HepG2 (cell line): Measurements from ENCODE around the gene RNF168. TPM values are rescaled to one million over a fixed set of nuclear protein-coding genes. Genes with fewer than 3 reads are reported as not detected.

Experiments
- BCLAF1 ChIP-seq: fragments of 450-650 bp; IDR thresholded peaks from 2 replicates; pipeline ENCODE4 v1.6.1; 2017; ENCODE audit warnings: mild to moderate bottlenecking
- CHCHD3 ChIP-seq: sonication (generic); formaldehyde crosslinking; IDR thresholded peaks from 2 replicates; pipeline ENCODE4 v1.8.0; 2022; ENCODE audit warnings: mild to moderate bottlenecking, missing genetic modification reagents, moderate library complexity
- FOSL2 ChIP-seq: sonication (generic); formaldehyde crosslinking; IDR thresholded peaks from 2 replicates; pipeline ENCODE4 v1.4.0; 2020; ENCODE audit warnings: missing genetic modification reagents
- GATA4 ChIP-seq: sonication (generic); IDR thresholded peaks from 2 replicates; pipeline ENCODE4 v1.6.1; 2016; ENCODE audit warnings: antibody characterized with exemption, low read depth, borderline replicate concordance
- HNRNPL ChIP-seq: fragments of 200-400 bp; formaldehyde crosslinking; IDR thresholded peaks from 2 replicates; pipeline ENCODE4 v1.6.1; 2017; ENCODE audit warnings: mild to moderate bottlenecking, low read depth, low read length
- JUNB ChIP-seq: sonication (generic); formaldehyde crosslinking; IDR thresholded peaks from 2 replicates; pipeline ENCODE4 v1.8.0; 2022; ENCODE audit warnings: missing genetic modification reagents, mild to moderate bottlenecking, borderline replicate concordance
- MAZ ChIP-seq, 2 experiments: sonication (generic) in 1 of 2; formaldehyde crosslinking in 1 of 2; IDR thresholded peaks; 2 replicates each; pipeline versions ENCODE4 v1.5.0 to v1.6.1; 2012 to 2020; ENCODE audit warnings: low read depth in 2 of 2, mild to moderate bottlenecking in 2 of 2, borderline replicate concordance in 1 of 2, improper control_type of control experiment in 1 of 2, low read length in 1 of 2, missing genetic modification reagents in 1 of 2, moderate library complexity in 1 of 2
- NCOA5 ChIP-seq: sonication (generic); formaldehyde crosslinking; IDR thresholded peaks from 2 replicates; pipeline ENCODE4 v1.4.0; 2020; ENCODE audit warnings: missing genetic modification reagents
- NFATC3 ChIP-seq: sonication (generic); formaldehyde crosslinking; IDR thresholded peaks from 2 replicates; pipeline ENCODE4 v1.5.1; 2020; ENCODE audit warnings: mild to moderate bottlenecking, missing genetic modification reagents
- NFE2 ChIP-seq: sonication (generic); formaldehyde crosslinking; IDR thresholded peaks from 2 replicates; pipeline ENCODE4 v1.4.0; 2020; ENCODE audit warnings: missing genetic modification reagents
- PAF1 ChIP-seq: IDR thresholded peaks from 2 replicates; pipeline ENCODE4 v1.6.1; 2016; ENCODE audit warnings: missing genetic modification reagents, missing compliant biosample characterization
- SPEN ChIP-seq: sonication (generic); formaldehyde crosslinking; IDR thresholded peaks from 2 replicates; pipeline ENCODE4 v1.5.1; 2020; ENCODE audit warnings: low read depth, mild to moderate bottlenecking, missing genetic modification reagents
- TIGD3 ChIP-seq: sonication (generic); formaldehyde crosslinking; IDR thresholded peaks from 2 replicates; pipeline ENCODE4 v1.5.1; 2020; ENCODE audit warnings: mild to moderate bottlenecking, missing genetic modification reagents, borderline replicate concordance
- TOPORS ChIP-seq: sonication (generic); formaldehyde crosslinking; IDR thresholded peaks from 2 replicates; pipeline ENCODE4 v1.8.0; 2023; ENCODE audit warnings: mild to moderate bottlenecking, missing genetic modification reagents
- ZBTB42 ChIP-seq: sonication (generic); formaldehyde crosslinking; IDR thresholded peaks from 2 replicates; pipeline ENCODE4 v1.5.0; 2020; ENCODE audit warnings: mild to moderate bottlenecking, missing genetic modification reagents
- ZNF121 ChIP-seq: sonication (generic); formaldehyde crosslinking; IDR thresholded peaks from 2 replicates; pipeline ENCODE4 v1.5.0; 2020; ENCODE audit warnings: mild to moderate bottlenecking, missing genetic modification reagents
- ZNF3 ChIP-seq: IDR thresholded peaks from 2 replicates; pipeline ENCODE4 v1.7.0; 2017; ENCODE audit warnings: inconsistent platforms
- ZNF30 ChIP-seq: sonication (generic); formaldehyde crosslinking; IDR thresholded peaks from 2 replicates; pipeline ENCODE4 v1.5.0; 2020; ENCODE audit warnings: mild to moderate bottlenecking, missing genetic modification reagents
- ZNF337 ChIP-seq: sonication (generic); formaldehyde crosslinking; IDR thresholded peaks from 2 replicates; pipeline ENCODE4 v1.5.1; 2020; ENCODE audit warnings: missing genetic modification reagents, low read depth, mild to moderate bottlenecking, borderline replicate concordance
- ZNF430 ChIP-seq: sonication (generic); formaldehyde crosslinking; IDR thresholded peaks from 2 replicates; pipeline ENCODE4 v1.9.0; 2021; ENCODE audit warnings: mild to moderate bottlenecking, missing genetic modification reagents
- ZNF574 ChIP-seq: sonication (generic); formaldehyde crosslinking; IDR thresholded peaks from 2 replicates; pipeline ENCODE4 v1.4.0; 2020; ENCODE audit warnings: missing genetic modification reagents
- ZNF746 ChIP-seq: sonication (generic); formaldehyde crosslinking; IDR thresholded peaks from 2 replicates; pipeline ENCODE4 v1.8.0; 2022; ENCODE audit warnings: mild to moderate bottlenecking, missing genetic modification reagents
- ZNF761 ChIP-seq: sonication (generic); formaldehyde crosslinking; conservative IDR thresholded peaks from 2 replicates; pipeline ENCODE4 v1.4.0; 2020; ENCODE audit warnings: mild to moderate bottlenecking, missing genetic modification reagents
- polyA plus RNA-seq, 8 experiments: library from polyadenylated mRNA; depleted of rRNA in 3 of 8; stranded (reverse) in 7 of 8; unstranded in 1 of 8; fragments of >200 nt; fragmentation: Illumina TruSeq in 4 of 8; extraction: Trizol in 4 of 8; gene quantifications; 2 replicates each; pipeline versions ENCODE4 v1.2.1 to v1.2.3, GENCODE V29; 2011 to 2016; ENCODE audit warnings: low read depth in 4 of 8, missing spikeins in 1 of 8, mixed read lengths in 1 of 8; ENCODE audit not compliant: insufficient read depth in 1 of 8
- total RNA-seq, 5 experiments: library from RNA; depleted of rRNA; stranded (reverse); fragments of >200 nt; fragmentation: Illumina TruSeq; extraction: Trizol; gene quantifications; 2 replicates each; pipeline ENCODE4 v1.2.3, GENCODE V29; 2016; ENCODE audit warnings: low read depth in 1 of 5

The RNF168 gene
- total and polyA plus RNA-seq, 2 of the 13 experiments (the other 11 are each of a cell fraction or from before 2014, with no cell fraction given): 3.7 to 22.9 TPM

DNA sequence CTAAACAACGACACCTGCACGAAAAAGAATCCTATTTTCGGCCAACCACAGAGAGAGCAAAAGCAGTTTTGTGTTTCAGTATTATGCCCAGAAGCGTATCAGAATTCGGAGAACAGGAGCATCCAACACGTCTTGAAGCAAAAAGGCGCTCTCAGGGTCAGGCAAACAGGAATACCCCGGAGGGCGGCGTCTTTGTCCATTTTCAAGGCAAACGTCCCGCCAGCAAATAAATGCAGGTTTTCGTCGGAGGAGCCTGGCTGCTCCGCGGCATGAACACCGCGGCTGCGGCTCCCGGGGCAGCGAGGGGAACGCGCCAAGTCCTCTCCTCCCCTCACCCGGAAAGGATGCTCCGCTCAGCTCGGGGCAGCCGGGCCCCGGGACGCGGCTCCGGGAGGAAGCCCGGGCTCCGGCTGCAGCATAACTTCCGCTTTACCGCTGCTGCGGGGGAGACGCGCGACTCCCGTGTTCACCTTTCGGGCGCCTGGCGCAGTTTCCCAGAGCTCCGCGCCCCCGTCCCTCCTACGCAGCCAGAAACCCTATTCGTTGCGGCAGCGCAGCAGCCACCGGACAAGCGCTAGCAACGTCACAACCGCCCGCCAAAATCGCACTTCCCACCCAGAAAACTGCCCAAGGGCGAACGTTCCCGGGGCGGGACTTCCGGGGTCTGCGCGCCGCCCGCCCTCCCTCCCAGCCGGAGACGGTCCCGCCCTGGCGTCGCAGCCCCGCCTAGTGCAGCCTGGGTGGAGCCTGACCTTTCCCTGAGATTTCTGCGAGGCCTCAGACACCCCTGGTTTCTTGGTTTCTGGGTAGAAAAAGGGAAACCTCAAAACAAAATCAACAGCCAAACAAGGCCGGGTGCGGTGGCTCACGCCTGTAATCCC is at the start of gene RNF168 (continued):
- TF ChIP-seq MAZ (IDR thresholded peaks at IDR 0.05; ENCODE audit: borderline replicate concordance, low read depth, low read length): no peak; the same call in 1 of the 2 replicates
- peak; percentile 49; the same call in 1 of the 2 replicates for TF ChIP-seq MAZ (CRISPR knock-in tag; IDR thresholded peaks at IDR 0.05; ENCODE audit: low read depth)
- TF ChIP-seq TIGD3 (CRISPR knock-in tag): no peak
- TF ChIP-seq TOPORS: no peak
- TF ChIP-seq ZNF337: peak; percentile 50; the same call in 1 of the 2 replicates
- TF ChIP-seq FOSL2 (CRISPR knock-in tag): peak; percentile 24; the same call in 1 of the 2 replicates
- 0 out of 2 replicates have a peak, but pooled peaks have one; percentile 10 for TF ChIP-seq ZNF121 (CRISPR knock-in tag)
- TF ChIP-seq NCOA5 (CRISPR knock-in tag): no peak
- no peak for TF ChIP-seq ZNF746 (CRISPR knock-in tag)
- peak; percentile 94 for TF ChIP-seq SPEN (CRISPR knock-in tag)
- TF ChIP-seq ZNF3 (CRISPR knock-in tag): no peak
- TF ChIP-seq CHCHD3 (CRISPR knock-in tag): no peak
- no peak for TF ChIP-seq ZNF30 (CRISPR knock-in tag)
- no peak for TF ChIP-seq PAF1
- no peak for TF ChIP-seq NFE2 (CRISPR knock-in tag)
- peak; percentile 45; the same call in 1 of the 2 replicates for TF ChIP-seq GATA4
- no peak for TF ChIP-seq JUNB (CRISPR knock-in tag)
- TF ChIP-seq ZNF761 (CRISPR knock-in tag): peak; percentile 57; the same call in 1 of the 2 replicates
- no peak for TF ChIP-seq ZBTB42 (CRISPR knock-in tag)
- peak; percentile 6; the same call in 1 of the 2 replicates for TF ChIP-seq ZNF430 (CRISPR knock-in tag)
- no peak for TF ChIP-seq HNRNPL
- peak; percentile 90 for TF ChIP-seq ZNF574 (CRISPR knock-in tag)
- no peak for TF ChIP-seq BCLAF1
- TF ChIP-seq NFATC3 (CRISPR knock-in tag): no peak
